ENCODE data around the gene PINLYP. TPM values are rescaled to one million over a fixed set of nuclear protein-coding genes. Genes with fewer than 3 reads are reported as not detected.

PINLYP gene
- polyA plus RNA-seq, 2 of the 4 experiments (the other 2 are of a cell fraction) = 0.27 TPM; not detected in 1

DNA sequence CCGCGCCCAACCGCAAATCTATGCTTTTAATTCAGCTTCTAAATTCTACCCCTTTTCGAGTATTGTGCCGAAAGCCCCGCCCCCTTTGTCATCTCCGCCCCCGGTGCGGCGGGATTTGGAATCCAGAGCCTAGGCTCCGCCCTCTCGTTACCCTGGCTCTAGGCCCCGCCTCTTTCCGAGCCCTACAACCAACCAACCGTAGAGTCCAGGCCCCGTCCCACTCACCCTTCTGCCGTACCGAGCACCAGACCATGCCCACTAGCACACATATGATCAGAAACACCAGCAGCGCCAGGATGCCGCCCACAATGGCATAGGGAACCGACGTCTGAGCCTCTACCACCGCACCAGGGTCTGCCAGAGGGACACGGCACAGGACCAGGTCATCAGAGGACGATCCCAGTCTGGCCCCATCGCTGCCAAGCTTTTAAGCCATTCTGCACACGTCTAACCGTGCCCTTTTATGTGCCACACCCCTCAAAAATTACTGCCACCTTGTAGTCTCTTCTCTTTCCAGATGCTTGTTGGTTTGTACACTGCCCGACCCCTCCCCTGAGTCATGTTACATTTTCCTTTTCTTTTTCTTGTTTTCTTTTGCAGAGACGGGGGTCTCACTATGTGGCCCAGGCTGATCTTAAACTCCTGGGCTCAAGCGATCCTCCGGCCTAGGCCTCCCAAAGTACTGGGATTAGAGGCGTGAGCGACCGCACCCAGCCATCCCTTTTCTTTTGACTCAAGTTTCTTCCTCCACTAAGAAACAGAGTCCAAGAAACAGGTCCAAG is 48.5 kb downstream of the PINLYP start:
- FAIRE-seq (no peak), DNase-seq (ENCODE audit: low read depth in 1 of 2, low spot score in 1 of 2) (peak in 1 of 2 experiments; percentile 40), ATAC-seq (no peak)
- Histone ChIP-seq H3K9me3 (no peaks in the 10 kb centered on the region), H3K4me2 (no peak overlapping the region), H3K4me3 (no peak overlapping the region), H3K27ac (no peak overlapping the region), H3K4me1 (peaks cover 7% of the 10 kb centered on the region; the same call in 2 of the 3 replicates)
- ChIA-PET POLR2A (no interaction called here), CTCF (interaction anchor here (0.8 to 1.2 kb wide), 3 partner anchors 8 to 27 kb away, joined by 3 read pairs; partner anchors contain the start of gene ZNF576)
- TF ChIP-seq, protein P1, sequence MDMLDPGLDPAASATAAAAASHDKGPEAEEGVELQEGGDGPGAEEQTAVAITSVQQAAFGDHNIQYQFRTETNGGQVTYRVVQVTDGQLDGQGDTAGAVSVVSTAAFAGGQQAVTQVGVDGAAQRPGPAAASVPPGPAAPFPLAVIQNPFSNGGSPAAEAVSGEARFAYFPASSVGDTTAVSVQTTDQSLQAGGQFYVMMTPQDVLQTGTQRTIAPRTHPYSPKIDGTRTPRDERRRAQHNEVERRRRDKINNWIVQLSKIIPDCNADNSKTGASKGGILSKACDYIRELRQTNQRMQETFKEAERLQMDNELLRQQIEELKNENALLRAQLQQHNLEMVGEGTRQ (IDR thresholded peaks at IDR 0.05) = no peak
- TF ChIP-seq CHD4 (IDR thresholded peaks at IDR 0.05; ENCODE audit: borderline replicate concordance) = no peak
- TF ChIP-seq NPAS2 (CRISPR knock-in tag; IDR thresholded peaks at IDR 0.05; ENCODE audit: borderline replicate concordance) = no peak
- TF ChIP-seq, protein P2, sequence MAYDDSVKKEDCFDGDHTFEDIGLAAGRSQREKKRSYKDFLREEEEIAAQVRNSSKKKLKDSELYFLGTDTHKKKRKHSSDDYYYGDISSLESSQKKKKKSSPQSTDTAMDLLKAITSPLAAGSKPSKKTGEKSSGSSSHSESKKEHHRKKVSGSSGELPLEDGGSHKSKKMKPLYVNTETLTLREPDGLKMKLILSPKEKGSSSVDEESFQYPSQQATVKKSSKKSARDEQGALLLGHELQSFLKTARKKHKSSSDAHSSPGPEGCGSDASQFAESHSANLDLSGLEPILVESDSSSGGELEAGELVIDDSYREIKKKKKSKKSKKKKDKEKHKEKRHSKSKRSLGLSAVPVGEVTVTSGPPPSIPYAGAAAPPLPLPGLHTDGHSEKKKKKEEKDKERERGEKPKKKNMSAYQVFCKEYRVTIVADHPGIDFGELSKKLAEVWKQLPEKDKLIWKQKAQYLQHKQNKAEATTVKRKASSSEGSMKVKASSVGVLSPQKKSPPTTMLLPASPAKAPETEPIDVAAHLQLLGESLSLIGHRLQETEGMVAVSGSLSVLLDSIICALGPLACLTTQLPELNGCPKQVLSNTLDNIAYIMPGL (CRISPR knock-in tag; IDR thresholded peaks at IDR 0.05; ENCODE audit: borderline replicate concordance) = no peak
- no peak for TF ChIP-seq KDM5A (IDR thresholded peaks at IDR 0.05)
- no peak for TF ChIP-seq NFE2L2 (conservative IDR thresholded peaks at IDR 0.05; ENCODE audit: low read length)
- 88% methylated on average over 35 of the region's 35 CpGs for WGBS (ENCODE audit: missing lambda C conversion rate)

DNA sequence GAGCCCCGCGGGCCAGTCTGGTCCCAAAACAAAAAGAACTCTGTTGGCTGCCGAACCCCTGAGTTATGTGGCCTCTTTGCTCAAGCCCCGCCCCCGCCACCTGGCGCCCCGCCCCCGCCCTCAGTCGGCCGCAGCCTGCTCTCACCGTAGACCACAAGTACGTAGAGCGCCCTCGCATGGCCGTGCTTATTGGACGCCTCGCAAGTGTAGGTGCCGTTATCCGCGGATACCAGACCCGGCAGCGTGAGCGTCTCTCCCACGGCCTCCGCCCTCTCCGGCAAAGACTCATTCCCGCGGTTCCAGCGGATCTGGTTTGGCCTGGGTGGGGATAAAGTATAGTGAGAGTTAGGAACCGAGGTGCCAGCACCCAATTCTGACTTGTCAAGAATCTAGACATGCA is 49.3 kb downstream of the PINLYP start:
- 75% methylated on average over 22 of the region's 30 CpGs for WGBS (ENCODE audit: missing lambda C conversion rate)
- Histone ChIP-seq H3K4me1 (peaks cover 6% of the 10 kb centered on the region; the same call in 2 of the 3 replicates), H3K9me3 (no peaks in the 10 kb centered on the region), H3K27ac (no peak overlapping the region), H3K4me3 (no peak overlapping the region), H3K4me2 (no peak overlapping the region)
- ChIA-PET POLR2A (no interaction called here), CTCF (interaction anchor here (0.6 to 1.6 kb wide), 3 partner anchors 26 to 120 kb away, joined by 3 read pairs; no protein-coding TSS in a partner anchor)
- TF ChIP-seq RNF2 (IDR thresholded peaks at IDR 0.05; ENCODE audit: borderline replicate concordance, low read depth) (no peak), CHD2 (IDR thresholded peaks at IDR 0.05; ENCODE audit: low read length, partially characterized antibody) (no peak), BHLHE40 (IDR thresholded peaks at IDR 0.05; ENCODE audit: low read depth, low read length) (no peak), CEBPB (IDR thresholded peaks at IDR 0.05) (no peak), RCOR1 (IDR thresholded peaks at IDR 0.05; ENCODE audit: low read depth, low read length) (no peak), ZSCAN20 (CRISPR knock-in tag; IDR thresholded peaks at IDR 0.05) (no peak), POLR2AphosphoS2 (conservative IDR thresholded peaks at IDR 0.05; ENCODE audit: low read length) (no peak), MAZ (IDR thresholded peaks at IDR 0.05; ENCODE audit: borderline replicate concordance, low read depth, low read length) (no peak), HDAC2 (IDR thresholded peaks at IDR 0.05) (no peak), HOXB13 (CRISPR knock-in tag; IDR thresholded peaks at IDR 0.05; ENCODE audit: low read depth) (no peak)
- TF ChIP-seq, protein P1 (IDR thresholded peaks at IDR 0.05) = no peak
- 0 out of 6 replicates have a peak, but pooled peaks of 1 of the 2 experiments have one; percentile 10 for ATAC-seq
- DNase-seq (ENCODE audit: low read depth in 1 of 2, low spot score in 1 of 2) = peak in 1 of 2 experiments; percentile 49
- FAIRE-seq = no peak

DNA sequence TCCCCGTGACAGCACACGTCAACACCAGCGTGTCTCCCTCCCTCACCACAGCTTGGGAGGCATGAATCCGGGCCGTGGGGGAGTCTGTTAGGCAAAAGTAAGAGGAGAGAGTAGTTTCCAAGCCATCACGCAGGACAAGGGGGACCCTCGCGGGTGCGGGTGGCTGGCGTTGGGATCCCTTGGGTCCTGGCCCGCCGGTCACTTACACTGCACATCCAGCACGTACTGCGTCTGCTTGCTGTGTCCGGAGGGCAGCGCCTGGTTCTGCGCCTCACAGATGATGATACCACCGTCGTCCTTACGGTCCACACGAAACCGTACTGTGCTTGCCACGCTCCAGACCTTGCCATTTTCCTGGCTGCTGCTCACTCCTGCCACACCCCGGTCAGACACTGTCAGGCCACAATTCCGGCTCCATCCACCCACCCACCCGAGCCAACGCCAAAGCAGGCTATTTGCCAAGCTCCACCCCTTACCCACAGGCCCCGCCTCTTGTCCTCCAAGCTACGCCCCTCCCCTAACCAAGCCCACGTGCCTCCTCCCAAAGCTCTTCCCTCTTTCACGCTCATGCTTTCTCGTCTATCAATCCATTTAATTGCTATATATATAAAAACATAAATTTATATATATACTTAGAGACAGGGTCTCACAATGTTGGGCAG is 50.4 kb downstream of the PINLYP start:
- FAIRE-seq = no peak
- Histone ChIP-seq H3K4me2 (no peak overlapping the region), H3K27ac (no peak overlapping the region), H3K4me3 (no peak overlapping the region), H3K9me3 (no peaks in the 10 kb centered on the region), H3K4me1 (no peaks in the 10 kb centered on the region)
- POLR2A ChIA-PET = no interaction called here
- peak; percentile 17 to 61; a peak in 4 of 6 replicates for ATAC-seq
- peak; percentile 42 to 71 for DNase-seq (ENCODE audit: low read depth in 1 of 2, low spot score in 1 of 2)
- CTCF ChIA-PET = interaction anchor here (0.7 to 3.1 kb wide), 8 partner anchors 12 to 133 kb away, joined by 3 to 9 read pairs (median 4); no protein-coding TSS in a partner anchor
- 79% methylated on average over 32 of the region's 32 CpGs for WGBS (ENCODE audit: missing lambda C conversion rate)
- TF ChIP-seq, protein P3, sequence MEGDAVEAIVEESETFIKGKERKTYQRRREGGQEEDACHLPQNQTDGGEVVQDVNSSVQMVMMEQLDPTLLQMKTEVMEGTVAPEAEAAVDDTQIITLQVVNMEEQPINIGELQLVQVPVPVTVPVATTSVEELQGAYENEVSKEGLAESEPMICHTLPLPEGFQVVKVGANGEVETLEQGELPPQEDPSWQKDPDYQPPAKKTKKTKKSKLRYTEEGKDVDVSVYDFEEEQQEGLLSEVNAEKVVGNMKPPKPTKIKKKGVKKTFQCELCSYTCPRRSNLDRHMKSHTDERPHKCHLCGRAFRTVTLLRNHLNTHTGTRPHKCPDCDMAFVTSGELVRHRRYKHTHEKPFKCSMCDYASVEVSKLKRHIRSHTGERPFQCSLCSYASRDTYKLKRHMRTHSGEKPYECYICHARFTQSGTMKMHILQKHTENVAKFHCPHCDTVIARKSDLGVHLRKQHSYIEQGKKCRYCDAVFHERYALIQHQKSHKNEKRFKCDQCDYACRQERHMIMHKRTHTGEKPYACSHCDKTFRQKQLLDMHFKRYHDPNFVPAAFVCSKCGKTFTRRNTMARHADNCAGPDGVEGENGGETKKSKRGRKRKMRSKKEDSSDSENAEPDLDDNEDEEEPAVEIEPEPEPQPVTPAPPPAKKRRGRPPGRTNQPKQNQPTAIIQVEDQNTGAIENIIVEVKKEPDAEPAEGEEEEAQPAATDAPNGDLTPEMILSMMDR (IDR thresholded peaks at IDR 0.05) = no peak
- TF ChIP-seq ESRRA (IDR thresholded peaks at IDR 0.05; ENCODE audit: borderline replicate concordance, low read length) (no peak), POLR2A (IDR thresholded peaks at IDR 0.05; ENCODE audit: low read length) (no peak), TP53 (CRISPR knock-in tag; IDR thresholded peaks at IDR 0.05) (no peak), TFCP2L1 (CRISPR knock-in tag; IDR thresholded peaks at IDR 0.05) (no peak)
- TF ChIP-seq, protein P4, sequence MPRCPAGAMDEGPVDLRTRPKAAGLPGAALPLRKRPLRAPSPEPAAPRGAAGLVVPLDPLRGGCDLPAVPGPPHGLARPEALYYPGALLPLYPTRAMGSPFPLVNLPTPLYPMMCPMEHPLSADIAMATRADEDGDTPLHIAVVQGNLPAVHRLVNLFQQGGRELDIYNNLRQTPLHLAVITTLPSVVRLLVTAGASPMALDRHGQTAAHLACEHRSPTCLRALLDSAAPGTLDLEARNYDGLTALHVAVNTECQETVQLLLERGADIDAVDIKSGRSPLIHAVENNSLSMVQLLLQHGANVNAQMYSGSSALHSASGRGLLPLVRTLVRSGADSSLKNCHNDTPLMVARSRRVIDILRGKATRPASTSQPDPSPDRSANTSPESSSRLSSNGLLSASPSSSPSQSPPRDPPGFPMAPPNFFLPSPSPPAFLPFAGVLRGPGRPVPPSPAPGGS (IDR thresholded peaks at IDR 0.05) = no peak

Measured in A549 (cell line).